ENCODE measurements around the gene DNAJC25. TPM values are rescaled to one million over a fixed set of nuclear protein-coding genes. Genes with fewer than 3 reads are reported as not detected.

The DNAJC25 gene
- total RNA-seq, 1 donor = 8.3 TPM

GRCh38 chr9:111683392-111683791, 52.3 kb downstream of the DNAJC25 start:
- no peaks in the 10 kb centered on the region for H3K4me1 ChIP-seq (ENCODE audit: insufficient read depth, low read length)
- no peaks in the 10 kb centered on the region for H3K36me3 ChIP-seq (ENCODE audit: insufficient read depth, low read length)
- no peaks in the 10 kb centered on the region for H3K27me3 ChIP-seq (ENCODE audit: insufficient read depth, low read length)
- H4K20me1 ChIP-seq (ENCODE audit: insufficient read depth, low read length) = no peaks in the 10 kb centered on the region
- no peak overlapping the region for H3K27ac ChIP-seq (ENCODE audit: low read depth, low read length)
- H3K4me2 ChIP-seq (ENCODE audit: insufficient read depth, low read length) = no peak overlapping the region
- no peaks in the 10 kb centered on the region for H3K9me3 ChIP-seq (ENCODE audit: low read depth, low read length)
- no peak overlapping the region for H2AFZ ChIP-seq (ENCODE audit: low read length)
- no peaks in the 10 kb centered on the region for H3K79me2 ChIP-seq (ENCODE audit: insufficient read depth, low read length)
- no peak for DNase-seq (ENCODE audit: insufficient read length, low spot score, missing footprints)
- no peak overlapping the region for H3K4me3 ChIP-seq (ENCODE audit: insufficient read depth, low read length)
- no peak for TF ChIP-seq CTCF (IDR thresholded peaks at IDR 0.05; ENCODE audit: extremely low read depth, low read depth, low read length)

- peak overlapping the region; percentile 42 for H3K4me2 ChIP-seq (ENCODE audit: insufficient read depth, low read length)
Measured at GRCh38 chr9:111691672-111692329, 60.7 kb downstream of the DNAJC25 start.

GRCh38 chr9:111696796-111697195, 65.7 kb downstream of the DNAJC25 start:
- TF ChIP-seq CTCF (IDR thresholded peaks at IDR 0.05; ENCODE audit: extremely low read depth, low read depth, low read length) = no peak
- no peak for DNase-seq (ENCODE audit: insufficient read length, low spot score, missing footprints)
- H3K27ac ChIP-seq (ENCODE audit: low read depth, low read length) = no peak overlapping the region
- H3K27me3 ChIP-seq (ENCODE audit: insufficient read depth, low read length) = no peaks in the 10 kb centered on the region
- no peaks in the 10 kb centered on the region for H3K9me3 ChIP-seq (ENCODE audit: low read depth, low read length)
- no peaks in the 10 kb centered on the region for H3K79me2 ChIP-seq (ENCODE audit: insufficient read depth, low read length)
- no peaks in the 10 kb centered on the region for H3K36me3 ChIP-seq (ENCODE audit: insufficient read depth, low read length)
- H3K4me3 ChIP-seq (ENCODE audit: insufficient read depth, low read length) = no peak overlapping the region
- H2AFZ ChIP-seq (ENCODE audit: low read length) = no peak overlapping the region
- H3K4me1 ChIP-seq (ENCODE audit: insufficient read depth, low read length) = no peaks in the 10 kb centered on the region
- no peaks in the 10 kb centered on the region for H4K20me1 ChIP-seq (ENCODE audit: insufficient read depth, low read length)
- H3K4me2 ChIP-seq (ENCODE audit: insufficient read depth, low read length) = no peak overlapping the region

More at GRCh38 chr9:111691672-111692329, 60.7 kb downstream of the DNAJC25 start:
- TF ChIP-seq CTCF (IDR thresholded peaks at IDR 0.05; ENCODE audit: extremely low read depth, low read depth, low read length) = peak; percentile 48
- peak; percentile 68 for DNase-seq (ENCODE audit: insufficient read length, low spot score, missing footprints)
- Histone ChIP-seq H4K20me1 (ENCODE audit: insufficient read depth, low read length) (no peaks in the 10 kb centered on the region), H3K4me1 (ENCODE audit: insufficient read depth, low read length) (no peaks in the 10 kb centered on the region), H3K9me3 (ENCODE audit: low read depth, low read length) (no peaks in the 10 kb centered on the region), H3K27ac (ENCODE audit: low read depth, low read length) (no peak overlapping the region), H3K36me3 (ENCODE audit: insufficient read depth, low read length) (no peaks in the 10 kb centered on the region), H3K4me3 (ENCODE audit: insufficient read depth, low read length) (no peak overlapping the region), H3K79me2 (ENCODE audit: insufficient read depth, low read length) (no peaks in the 10 kb centered on the region), H3K27me3 (ENCODE audit: insufficient read depth, low read length) (no peaks in the 10 kb centered on the region), H2AFZ (ENCODE audit: low read length) (peak overlapping the region; percentile 78)

- no peaks in the 10 kb centered on the region for H3K9me3 ChIP-seq (ENCODE audit: low read depth, low read length)
- H3K4me1 ChIP-seq (ENCODE audit: insufficient read depth, low read length) = no peaks in the 10 kb centered on the region
- no peaks in the 10 kb centered on the region for H3K36me3 ChIP-seq (ENCODE audit: insufficient read depth, low read length)
- TF ChIP-seq CTCF (IDR thresholded peaks at IDR 0.05; ENCODE audit: extremely low read depth, low read depth, low read length) = no peak
- no peaks in the 10 kb centered on the region for H3K27me3 ChIP-seq (ENCODE audit: insufficient read depth, low read length)
- no peak overlapping the region for H3K27ac ChIP-seq (ENCODE audit: low read depth, low read length)
- no peak overlapping the region for H2AFZ ChIP-seq (ENCODE audit: low read length)
- H3K4me3 ChIP-seq (ENCODE audit: insufficient read depth, low read length) = no peak overlapping the region
- no peaks in the 10 kb centered on the region for H3K79me2 ChIP-seq (ENCODE audit: insufficient read depth, low read length)
- DNase-seq (ENCODE audit: insufficient read length, low spot score, missing footprints) = no peak
- no peak overlapping the region for H3K4me2 ChIP-seq (ENCODE audit: insufficient read depth, low read length)
- no peaks in the 10 kb centered on the region for H4K20me1 ChIP-seq (ENCODE audit: insufficient read depth, low read length)
Measured at GRCh38 chr9:111700776-111701175, 69.6 kb downstream of the DNAJC25 start.

Other genes with a start within 250 kb of the DNAJC25 start
- 116 and 117 TPM in 2 replicates for gene ECPAS, start 147.0 kb upstream of the DNAJC25 start, total RNA-seq
- 5.9 and 6.2 TPM in 2 replicates for gene ZNF483, start 106.2 kb upstream of the DNAJC25 start, total RNA-seq
- 55.1 and 62.6 TPM in 2 replicates for gene PTGR1, start 31.7 kb upstream of the DNAJC25 start, total RNA-seq
- 69.1 and 76.0 TPM in 2 replicates for gene GNG10, start 30.3 kb downstream of the DNAJC25 start, total RNA-seq
- under 0.01 TPM in 2 replicates for gene SHOC1, start 163.6 kb downstream of the DNAJC25 start, total RNA-seq